NB4 (cell line): ENCODE data around the gene NPDC1.

ENCODE experiments used
- MYC ChIP-seq: IDR thresholded peaks from 2 replicates; pipeline ENCODE4 v1.6.1; 2011; ENCODE audit warnings: low read depth, low read length
- POLR2A ChIP-seq: IDR thresholded peaks from 2 replicates; pipeline ENCODE4 v1.6.1; 2011; ENCODE audit warnings: mild to moderate bottlenecking; ENCODE audit not compliant: insufficient read length; ENCODE audit errors: extremely low read depth
- TF ChIP-seq, protein P1 (sequence below): IDR thresholded peaks from one replicate; pipeline ENCODE4 v1.5.1; 2012; ENCODE audit warnings: low read depth, low read length
- TF ChIP-seq, protein P2 (sequence below): IDR thresholded peaks from 2 replicates; pipeline ENCODE4 v1.6.1; 2011; ENCODE audit warnings: low read depth, low read length

DNA sequence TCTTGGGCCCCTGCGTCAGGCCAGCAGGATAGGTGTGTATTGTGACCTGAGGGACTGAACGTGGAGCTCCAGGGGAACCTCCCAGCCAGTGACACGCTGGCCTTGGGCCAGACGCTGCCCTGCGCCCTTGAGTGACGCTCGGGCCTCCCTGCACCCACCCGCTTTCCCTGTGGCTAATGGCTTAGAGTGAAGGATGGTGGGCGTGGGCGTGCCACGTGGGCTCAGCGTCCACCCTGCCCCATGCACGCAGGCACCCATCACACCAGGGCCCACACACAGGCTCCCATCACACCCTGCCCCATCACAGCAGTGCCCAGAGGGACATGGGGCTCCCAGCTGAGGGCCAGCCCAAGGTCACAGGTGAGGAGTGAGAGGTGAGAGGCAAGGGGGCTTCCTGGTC, 8.9 kb downstream of the NPDC1 start:
- TF ChIP-seq, protein P1, sequence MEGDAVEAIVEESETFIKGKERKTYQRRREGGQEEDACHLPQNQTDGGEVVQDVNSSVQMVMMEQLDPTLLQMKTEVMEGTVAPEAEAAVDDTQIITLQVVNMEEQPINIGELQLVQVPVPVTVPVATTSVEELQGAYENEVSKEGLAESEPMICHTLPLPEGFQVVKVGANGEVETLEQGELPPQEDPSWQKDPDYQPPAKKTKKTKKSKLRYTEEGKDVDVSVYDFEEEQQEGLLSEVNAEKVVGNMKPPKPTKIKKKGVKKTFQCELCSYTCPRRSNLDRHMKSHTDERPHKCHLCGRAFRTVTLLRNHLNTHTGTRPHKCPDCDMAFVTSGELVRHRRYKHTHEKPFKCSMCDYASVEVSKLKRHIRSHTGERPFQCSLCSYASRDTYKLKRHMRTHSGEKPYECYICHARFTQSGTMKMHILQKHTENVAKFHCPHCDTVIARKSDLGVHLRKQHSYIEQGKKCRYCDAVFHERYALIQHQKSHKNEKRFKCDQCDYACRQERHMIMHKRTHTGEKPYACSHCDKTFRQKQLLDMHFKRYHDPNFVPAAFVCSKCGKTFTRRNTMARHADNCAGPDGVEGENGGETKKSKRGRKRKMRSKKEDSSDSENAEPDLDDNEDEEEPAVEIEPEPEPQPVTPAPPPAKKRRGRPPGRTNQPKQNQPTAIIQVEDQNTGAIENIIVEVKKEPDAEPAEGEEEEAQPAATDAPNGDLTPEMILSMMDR: no peak
- TF ChIP-seq POLR2A (no peak), MYC (no peak)
- TF ChIP-seq, protein P2, sequence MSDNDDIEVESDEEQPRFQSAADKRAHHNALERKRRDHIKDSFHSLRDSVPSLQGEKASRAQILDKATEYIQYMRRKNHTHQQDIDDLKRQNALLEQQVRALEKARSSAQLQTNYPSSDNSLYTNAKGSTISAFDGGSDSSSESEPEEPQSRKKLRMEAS: no peak
